Nephron (organoid): ENCODE measurements around the gene RASA3.

Experiments
- H3K27ac Mint-ChIP-seq, 3 experiments: 2 replicates each; pipeline ENCODE4 v1.8.0; 2020; ENCODE audit warnings: mixed read lengths in 3 of 3, mild to moderate bottlenecking in 2 of 3, moderate library complexity in 1 of 3
- H3K27me3 Mint-ChIP-seq: 2 replicates; pipeline ENCODE4 v1.8.0; 2021; ENCODE audit warnings: low read depth, mild to moderate bottlenecking, moderate library complexity, mixed read lengths
- H3K36me3 Mint-ChIP-seq: 2 replicates; pipeline ENCODE4 v1.8.0; 2020; ENCODE audit warnings: low read depth, mixed read lengths
- H3K4me1 Mint-ChIP-seq: 2 replicates; pipeline ENCODE4 v1.8.0; 2020; ENCODE audit warnings: mixed read lengths
- H3K4me3 Mint-ChIP-seq, 3 experiments: 2 replicates each; pipeline ENCODE4 v1.8.0; 2020; ENCODE audit warnings: mild to moderate bottlenecking in 3 of 3, mixed read lengths in 3 of 3, moderate library complexity in 2 of 3
- H3K9me3 Mint-ChIP-seq: 2 replicates; pipeline ENCODE4 v1.8.0; 2020; ENCODE audit warnings: mixed read lengths
- CTCF ChIP-seq, 3 experiments: fragments of 200-600 bp; sonication (generic); IDR thresholded peaks; one replicate each; pipeline ENCODE4 v1.5.0; 2021; ENCODE audit warnings: antibody characterized with exemption in 3 of 3; ENCODE audit not compliant: unreplicated experiment in 3 of 3

The RASA3 gene

DNA sequence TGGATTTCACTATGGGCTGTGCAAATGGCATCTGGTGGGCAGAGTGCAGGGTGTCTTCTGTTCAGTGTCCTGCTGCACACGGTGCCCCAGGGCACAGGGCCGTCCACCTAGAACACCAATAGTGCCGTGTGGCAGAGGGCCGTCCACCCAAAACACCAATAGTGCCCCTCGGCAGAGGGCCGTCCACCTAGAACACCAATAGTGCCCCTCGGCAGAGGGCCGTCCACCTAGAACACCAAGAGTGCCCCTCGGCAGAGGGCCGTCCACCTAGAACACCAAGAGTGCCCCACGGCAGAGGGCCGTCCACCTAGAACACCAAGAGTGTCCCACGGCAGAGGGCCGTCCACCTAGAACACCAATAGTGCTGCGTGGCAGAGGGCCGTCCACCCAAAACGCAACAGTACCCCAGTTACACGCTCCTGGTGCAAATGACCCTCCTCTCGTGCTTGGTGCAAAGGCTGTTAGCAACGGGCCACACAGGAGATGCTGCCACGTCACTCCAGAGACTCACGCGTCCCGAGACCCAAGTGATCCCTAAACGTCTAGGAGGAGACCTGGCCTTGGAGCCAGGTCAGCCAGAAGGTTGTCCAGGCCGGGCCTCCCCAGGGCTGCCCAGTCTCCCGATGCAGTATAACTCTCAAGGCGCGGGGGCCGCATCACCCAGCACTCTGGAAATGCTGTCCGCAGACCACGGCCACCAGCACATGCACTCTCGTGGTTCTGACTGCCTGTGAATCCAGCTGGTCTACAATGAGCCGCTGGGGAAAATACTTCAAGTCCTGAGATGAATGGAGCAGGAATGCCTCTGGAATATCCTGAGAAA lies 51.5 kb downstream of the RASA3 start:
- no peak for TF ChIP-seq CTCF (IDR thresholded peaks at IDR 0.05; ENCODE audit: unreplicated experiment in 3 of 3)
- H3K4me1 Mint-ChIP-seq: peaks cover 21% of the 10 kb centered on the region
- H3K27ac Mint-ChIP-seq: peak overlapping the region in 2 of 3 experiments; percentile 10 to 58
- peaks cover 22% of the 10 kb centered on the region for H3K27me3 Mint-ChIP-seq
- no peak overlapping the region for H3K4me3 Mint-ChIP-seq
- peaks cover 4% of the 10 kb centered on the region for H3K9me3 Mint-ChIP-seq
- peaks cover 6% of the 10 kb centered on the region for H3K36me3 Mint-ChIP-seq

DNA sequence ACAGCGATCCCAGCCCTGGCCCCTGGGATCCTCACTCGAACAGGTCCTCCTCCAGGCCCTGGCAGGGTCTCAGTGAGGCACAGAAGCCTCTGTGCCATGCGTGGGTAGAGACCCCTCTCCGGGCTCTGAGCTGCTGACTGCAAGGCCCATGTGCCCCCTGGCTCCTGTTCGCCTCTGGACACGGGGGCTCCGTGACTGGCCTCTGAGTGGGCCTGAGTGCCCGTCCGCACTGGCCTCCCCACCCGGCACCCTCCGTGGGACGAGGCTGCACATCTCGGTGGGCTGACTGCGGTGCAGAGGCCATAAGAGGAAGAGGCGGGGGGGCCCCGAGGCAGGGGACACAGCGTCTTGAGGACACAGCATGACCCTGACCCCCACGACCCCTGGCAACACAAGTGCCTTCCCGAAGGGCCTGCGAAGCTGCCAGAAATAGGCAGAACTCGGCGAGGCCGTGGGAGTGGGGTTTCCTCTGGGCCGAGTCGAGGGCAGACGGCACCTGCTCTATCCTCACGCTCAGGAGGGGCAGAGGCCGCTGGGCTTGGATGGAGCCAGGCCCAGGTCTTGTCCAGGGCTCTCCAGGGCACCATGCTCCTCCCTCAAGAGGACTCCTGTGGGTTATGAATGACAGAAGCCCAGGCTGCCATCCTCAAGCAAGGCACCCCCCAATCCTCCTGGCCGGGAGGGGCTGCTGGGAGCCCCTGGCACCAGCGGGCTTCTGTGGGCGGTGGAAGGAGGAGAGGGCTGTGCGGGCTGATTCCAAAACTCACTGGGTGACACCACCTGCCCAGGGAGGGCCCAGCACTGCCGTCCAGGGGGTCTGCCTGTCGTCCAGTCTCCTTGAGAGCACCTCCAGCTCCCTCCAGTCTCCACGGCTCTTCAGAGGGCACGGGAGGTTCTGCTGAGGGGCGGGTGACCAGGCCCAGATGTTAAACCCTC lies 52.6 kb downstream of the RASA3 start:
- H3K4me1 Mint-ChIP-seq: peaks cover 21% of the 10 kb centered on the region
- peaks cover 22% of the 10 kb centered on the region for H3K27me3 Mint-ChIP-seq
- H3K4me3 Mint-ChIP-seq: no peak overlapping the region
- peaks cover 9% of the 10 kb centered on the region for H3K36me3 Mint-ChIP-seq
- peaks cover 4% of the 10 kb centered on the region for H3K9me3 Mint-ChIP-seq
- no peak for TF ChIP-seq CTCF (IDR thresholded peaks at IDR 0.05; ENCODE audit: unreplicated experiment in 3 of 3)
- no peak overlapping the region for H3K27ac Mint-ChIP-seq

DNA sequence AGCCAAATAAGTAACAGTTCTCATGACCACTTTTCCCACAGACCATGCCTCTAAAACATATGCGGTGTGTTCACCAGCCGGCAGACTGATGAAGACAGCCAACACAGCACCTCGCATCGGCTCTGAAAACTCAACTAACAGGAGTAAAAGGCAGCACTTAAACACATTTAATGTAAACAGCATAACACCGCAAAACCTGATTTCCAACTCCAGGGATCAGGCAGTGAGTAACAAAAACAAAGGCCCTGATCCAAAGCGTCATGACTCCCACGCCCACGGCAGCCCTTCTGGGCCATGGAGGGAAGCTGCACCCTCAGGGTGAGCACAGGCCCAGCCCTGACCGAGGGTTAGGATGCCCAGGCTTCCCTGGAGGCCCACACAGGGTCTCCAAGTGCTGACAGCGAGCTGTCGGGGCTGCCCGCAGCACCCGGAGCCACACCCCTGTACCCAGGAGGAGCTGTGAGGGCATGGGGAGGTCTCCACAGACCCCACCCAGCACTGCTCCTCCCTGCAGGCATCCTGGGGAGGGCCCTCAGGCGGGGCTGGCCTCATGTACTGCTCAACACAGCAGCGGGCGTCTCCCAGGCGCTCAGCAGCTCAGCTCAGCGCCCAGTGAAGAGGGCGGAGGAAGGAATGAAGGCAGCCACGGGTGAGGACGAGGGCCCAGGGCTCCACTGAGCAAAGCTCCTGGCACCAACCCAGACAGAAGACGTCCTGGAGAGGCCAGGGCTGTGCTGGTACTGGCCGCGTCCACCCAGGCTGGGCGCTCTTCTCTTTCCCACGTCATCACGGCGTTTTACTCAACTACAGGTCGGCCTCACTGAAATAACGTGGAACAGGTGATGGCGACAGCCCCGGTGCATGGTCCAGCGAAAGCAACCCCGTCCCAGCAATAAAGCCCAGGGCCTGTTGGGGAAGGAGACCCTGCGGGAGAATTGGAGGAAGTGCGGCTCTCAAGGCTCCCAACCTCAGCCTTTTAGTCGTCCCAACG lies 53.7 kb downstream of the RASA3 start:
- Mint-ChIP-seq H3K36me3 (peaks cover 13% of the 10 kb centered on the region), H3K4me3 (no peak overlapping the region), H3K9me3 (peaks cover 4% of the 10 kb centered on the region), H3K4me1 (peaks cover 21% of the 10 kb centered on the region), H3K27me3 (peaks cover 22% of the 10 kb centered on the region), H3K27ac (peak overlapping the region in 2 of 3 experiments; percentile 50 to 73)
- TF ChIP-seq CTCF (IDR thresholded peaks at IDR 0.05; ENCODE audit: unreplicated experiment in 3 of 3): no peak

DNA sequence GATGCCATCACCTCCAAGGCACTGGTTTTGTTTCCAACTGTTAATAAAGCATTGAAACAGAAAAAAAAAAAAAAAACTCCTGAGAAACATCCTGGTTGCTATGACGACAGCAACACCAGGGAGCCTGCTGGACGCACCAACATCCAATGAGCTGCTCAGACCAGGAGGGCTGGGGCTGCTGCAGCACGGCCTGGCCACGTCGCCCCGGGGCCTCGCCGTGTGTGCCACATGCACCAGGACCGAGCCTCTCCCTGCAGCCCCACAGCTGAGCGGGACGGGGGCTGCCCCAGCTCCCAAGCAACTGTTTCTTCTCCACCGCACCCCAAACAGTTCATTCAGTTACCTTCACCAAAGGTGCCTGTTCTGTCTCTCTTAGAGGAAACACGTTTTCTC lies 54.5 kb downstream of the RASA3 start:
- H3K4me3 Mint-ChIP-seq: no peak overlapping the region
- peaks cover 21% of the 10 kb centered on the region for H3K4me1 Mint-ChIP-seq
- H3K36me3 Mint-ChIP-seq: peaks cover 14% of the 10 kb centered on the region
- H3K9me3 Mint-ChIP-seq: peaks cover under 1% of the 10 kb centered on the region
- peak overlapping the region; percentile 38 to 73 (median 50) for H3K27ac Mint-ChIP-seq
- TF ChIP-seq CTCF (IDR thresholded peaks at IDR 0.05; ENCODE audit: unreplicated experiment in 3 of 3): no peak
- peaks cover 18% of the 10 kb centered on the region for H3K27me3 Mint-ChIP-seq
